Measurements from ENCODE around the gene MICA. TPM values are rescaled to one million over a fixed set of nuclear protein-coding genes. Genes with fewer than 3 reads are reported as not detected.
"Not testable (repeated sequence)": the region's sequence is repeated elsewhere in the genome, so short reads cannot be mapped to it uniquely, and the experiment has no call there.

The MICA gene
- total RNA-seq, 2 donors from 2014 or later = 12.5 to 13.7 TPM

DNA sequence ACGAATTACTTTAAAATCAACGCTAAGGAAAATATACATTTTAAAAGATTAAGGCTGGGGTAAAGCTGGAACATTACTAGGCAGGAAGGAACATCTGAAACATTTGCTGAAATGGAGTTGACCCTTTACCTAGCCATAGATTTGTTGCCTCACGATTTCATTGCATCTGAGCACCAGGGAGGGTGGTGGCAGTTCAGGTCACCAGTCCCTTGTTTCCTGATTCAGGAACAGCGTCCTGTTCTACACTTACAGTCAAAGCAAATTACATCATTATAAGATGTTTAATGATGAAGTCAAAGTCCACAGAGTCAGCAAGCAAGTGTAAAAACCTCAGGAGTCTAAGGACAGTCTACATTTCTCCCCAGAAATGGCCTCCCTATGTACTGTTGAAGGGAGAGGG lies 9.0 kb upstream of the MICA start:
- H3K27ac ChIP-seq (ENCODE audit: low read depth, low read length) = no peak overlapping the region
- H3K27me3 ChIP-seq (ENCODE audit: control insufficient read depth, insufficient read depth, low read length, poor library complexity, severe bottlenecking) = no peaks in the 10 kb centered on the region
- Mint-ChIP-seq H3K4me3 (no peak overlapping the region), H3K36me3 (ENCODE audit: low read depth) (peaks cover 3% of the 10 kb centered on the region), H3K27me3 (ENCODE audit: insufficient read depth) (peaks cover 2% of the 10 kb centered on the region), H3K27ac (no peak overlapping the region), H3K4me1 (peaks cover 6% of the 10 kb centered on the region), H3K9me3 (peaks cover 24% of the 10 kb centered on the region)
- WGBS, 2 experiments (ENCODE audit: insufficient coverage in 1 of 2, insufficient read length in 1 of 2) = 80 to 91% methylated on average over 1 to 4 of the region's 4 CpGs
- no peaks in the 10 kb centered on the region for H3K36me3 ChIP-seq (ENCODE audit: control insufficient read depth, insufficient read depth, low read length)
- DNase-seq = no peak
- no peaks in the 10 kb centered on the region for H3K4me1 ChIP-seq (ENCODE audit: control insufficient read depth, insufficient read depth, low read length)
- no peak overlapping the region for H3K9ac ChIP-seq (ENCODE audit: extremely low read depth, low read length, poor library complexity, severe bottlenecking)
- H3K9me3 ChIP-seq (ENCODE audit: control insufficient read depth, low read length) = peaks cover 27% of the 10 kb centered on the region
- TF ChIP-seq CTCF (conservative IDR thresholded peaks at IDR 0.05) = no peak
- H3K4me3 ChIP-seq (ENCODE audit: low read length) = no peak overlapping the region

DNA sequence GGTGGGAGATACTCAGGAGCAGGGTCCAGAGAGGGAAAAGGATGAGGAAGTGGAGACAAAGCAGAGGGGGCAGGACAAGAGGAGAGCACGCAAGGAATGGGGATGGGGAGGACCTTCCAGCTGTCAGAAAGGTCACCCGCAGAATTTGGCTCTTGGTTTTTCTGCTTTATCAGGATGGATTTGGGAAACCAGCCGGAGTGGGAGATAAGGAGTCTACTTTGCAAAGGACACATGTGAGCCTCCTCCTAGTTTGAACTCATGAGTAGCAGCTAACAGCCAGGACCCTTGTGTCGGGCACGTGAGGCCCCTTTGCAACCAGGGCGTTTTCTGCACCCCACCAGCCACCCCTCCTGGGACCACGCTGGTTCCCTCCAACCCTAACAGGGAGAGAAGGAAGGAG lies 7.6 kb upstream of the MICA start:
- 90 to 91% methylated on average over 3 to 7 of the region's 7 CpGs for WGBS, 2 experiments (ENCODE audit: insufficient coverage in 1 of 2, insufficient read length in 1 of 2)
- Mint-ChIP-seq H3K27ac (no peak overlapping the region), H3K36me3 (ENCODE audit: low read depth) (peaks cover 5% of the 10 kb centered on the region), H3K4me1 (peaks cover 10% of the 10 kb centered on the region), H3K27me3 (ENCODE audit: insufficient read depth) (peaks cover 13% of the 10 kb centered on the region), H3K4me3 (no peak overlapping the region), H3K9me3 (peaks cover 28% of the 10 kb centered on the region)
- H3K9me3 ChIP-seq (ENCODE audit: control insufficient read depth, low read length) = peaks cover 33% of the 10 kb centered on the region
- peaks cover 14% of the 10 kb centered on the region for H3K27me3 ChIP-seq (ENCODE audit: control insufficient read depth, insufficient read depth, low read length, poor library complexity, severe bottlenecking)
- H3K4me3 ChIP-seq (ENCODE audit: low read length) = no peak overlapping the region
- no peak overlapping the region for H3K9ac ChIP-seq (ENCODE audit: extremely low read depth, low read length, poor library complexity, severe bottlenecking)
- TF ChIP-seq CTCF (conservative IDR thresholded peaks at IDR 0.05) = no peak
- H3K4me1 ChIP-seq (ENCODE audit: control insufficient read depth, insufficient read depth, low read length) = no peaks in the 10 kb centered on the region
- H3K27ac ChIP-seq (ENCODE audit: low read depth, low read length) = no peak overlapping the region
- DNase-seq = no peak
- H3K36me3 ChIP-seq (ENCODE audit: control insufficient read depth, insufficient read depth, low read length) = no peaks in the 10 kb centered on the region

- no peak overlapping the region for H3K9ac ChIP-seq (ENCODE audit: extremely low read depth, low read length, poor library complexity, severe bottlenecking)
- H3K4me3 Mint-ChIP-seq = no peak overlapping the region
- 26 to 60% methylated on average over 4 to 11 of the region's 11 CpGs for WGBS, 2 experiments (ENCODE audit: insufficient coverage in 1 of 2, insufficient read length in 1 of 2)
These were observed 6.8 kb upstream of the MICA start for GRCh38 chr6:31396422-31397152.

GRCh38 chr6:31397153-31397499 lies 6.3 kb upstream of the MICA start:
- H3K27ac Mint-ChIP-seq, H3K4me3 Mint-ChIP-seq: not testable (repeated sequence)

More at GRCh38 chr6:31396422-31397152, 6.8 kb upstream of the MICA start:
- Histone ChIP-seq H3K4me1 (ENCODE audit: control insufficient read depth, insufficient read depth, low read length) (no peaks in the 10 kb centered on the region), H3K27me3 (ENCODE audit: control insufficient read depth, insufficient read depth, low read length, poor library complexity, severe bottlenecking) (peaks cover 22% of the 10 kb centered on the region), H3K27ac (ENCODE audit: low read depth, low read length) (no peak overlapping the region), H3K9me3 (ENCODE audit: control insufficient read depth, low read length) (peaks cover 33% of the 10 kb centered on the region), H3K36me3 (ENCODE audit: control insufficient read depth, insufficient read depth, low read length) (no peaks in the 10 kb centered on the region), H3K4me3 (ENCODE audit: low read length) (peak overlapping the region; percentile 49)
- Mint-ChIP-seq H3K36me3 (ENCODE audit: low read depth) (peaks cover 5% of the 10 kb centered on the region), H3K27me3 (ENCODE audit: insufficient read depth) (peaks cover 21% of the 10 kb centered on the region), H3K4me1 (peaks cover 15% of the 10 kb centered on the region), H3K9me3 (peaks cover 26% of the 10 kb centered on the region), H3K27ac (no peak overlapping the region)
- DNase-seq = peak; percentile 94
- TF ChIP-seq CTCF (conservative IDR thresholded peaks at IDR 0.05) = peak; percentile 79

More at GRCh38 chr6:31397153-31397499, 6.3 kb upstream of the MICA start:
- not testable (repeated sequence) for H3K9ac ChIP-seq (ENCODE audit: extremely low read depth, low read length, poor library complexity, severe bottlenecking); DNase-seq; H3K36me3 Mint-ChIP-seq (ENCODE audit: low read depth); H3K4me1 ChIP-seq (ENCODE audit: control insufficient read depth, insufficient read depth, low read length); H3K36me3 ChIP-seq (ENCODE audit: control insufficient read depth, insufficient read depth, low read length); H3K27ac ChIP-seq (ENCODE audit: low read depth, low read length)
- H3K4me3 ChIP-seq (ENCODE audit: low read length) = peak overlapping the region; percentile 49
- 27 to 42% methylated on average over 6 to 8 of the region's 8 CpGs for WGBS, 2 experiments (ENCODE audit: insufficient coverage in 1 of 2, insufficient read length in 1 of 2)
- H3K27me3 Mint-ChIP-seq (ENCODE audit: insufficient read depth) = peaks cover 26% of the 10 kb centered on the region
- H3K9me3 ChIP-seq (ENCODE audit: control insufficient read depth, low read length) = peaks cover 33% of the 10 kb centered on the region
- peaks cover 15% of the 10 kb centered on the region for H3K4me1 Mint-ChIP-seq
- peaks cover 26% of the 10 kb centered on the region for H3K9me3 Mint-ChIP-seq
- peaks cover 27% of the 10 kb centered on the region for H3K27me3 ChIP-seq (ENCODE audit: control insufficient read depth, insufficient read depth, low read length, poor library complexity, severe bottlenecking)

Measured in endodermal cell (in vitro differentiated cells).